CD4-positive, alpha-beta T cell treated with Interleukin-6 for 4 hours (primary cell): ENCODE measurements around the gene PXDN.

ENCODE experiments used
- DNase-seq: peaks from one replicate; pipeline ENCODE4 v3.0.0-alpha.2; 2020; ENCODE audit warnings: mixed read lengths

PXDN gene

GRCh38 chr2:1591978-1592907 lies 152.1 kb downstream of the PXDN start:
- no peak for DNase-seq

- DNase-seq: no peak
Observed at GRCh38 chr2:1591461-1591770, 152.9 kb downstream of the PXDN start.

GRCh38 chr2:1590596-1591460 lies 153.5 kb downstream of the PXDN start:
- no peak for DNase-seq

- DNase-seq: no peak
Observed at GRCh38 chr2:1588978-1589621, 155.2 kb downstream of the PXDN start.

- no peak for DNase-seq
Observed at GRCh38 chr2:1588051-1588977, 156.0 kb downstream of the PXDN start.

GRCh38 chr2:1586923-1587840 lies 157.1 kb downstream of the PXDN start:
- DNase-seq: no peak

GRCh38 chr2:1586251-1586922 lies 157.9 kb downstream of the PXDN start:
- DNase-seq: no peak

- DNase-seq: no peak
Observed at GRCh38 chr2:1585635-1586034, 158.7 kb downstream of the PXDN start.

GRCh38 chr2:1584691-1585485 lies 159.4 kb downstream of the PXDN start:
- DNase-seq: no peak

- DNase-seq: no peak
Observed at GRCh38 chr2:1584051-1584531, 160.2 kb downstream of the PXDN start.

- DNase-seq: no peak
Observed at GRCh38 chr2:1582891-1583341, 161.4 kb downstream of the PXDN start.

GRCh38 chr2:1581965-1582625 lies 162.2 kb downstream of the PXDN start:
- no peak for DNase-seq
